Liver (tissue), 9 donors: Measurements from ENCODE around the gene ILKAP. TPM values are rescaled to one million over a fixed set of nuclear protein-coding genes. Genes with fewer than 3 reads are reported as not detected.

ENCODE experiments used
- DNase-seq: peaks from one replicate; pipeline ENCODE4 v3.0.0-alpha.2; 2017; ENCODE audit warnings: low spot score
- H3K27ac ChIP-seq, 2 donors: one replicate each; pipeline ENCODE4 v1.7.0; 2013; ENCODE audit warnings: inconsistent platforms in 2 of 2, low read length in 2 of 2, control low read depth in 1 of 2, low read depth in 1 of 2, mild to moderate bottlenecking in 1 of 2
- H3K27me3 ChIP-seq, 4 donors: one replicate each; pipeline versions ENCODE4 v1.6.1 to v1.7.0; 2013; ENCODE audit warnings: low read length in 3 of 4, inconsistent platforms in 1 of 4, mild to moderate bottlenecking in 1 of 4, moderate library complexity in 1 of 4; ENCODE audit not compliant: control insufficient read depth in 4 of 4, insufficient read depth in 4 of 4
- H3K36me3 ChIP-seq, 4 donors: one replicate each; pipeline versions ENCODE4 v1.6.1 to v1.7.0; 2013; ENCODE audit warnings: low read length in 3 of 4, mild to moderate bottlenecking in 3 of 4, low read depth in 1 of 4, moderate library complexity in 1 of 4; ENCODE audit not compliant: control insufficient read depth in 4 of 4, insufficient read depth in 3 of 4
- H3K4me1 ChIP-seq, 4 donors: one replicate each; pipeline versions ENCODE4 v1.6.1 to v1.7.0; 2013; ENCODE audit warnings: low read length in 3 of 4, mild to moderate bottlenecking in 3 of 4, moderate library complexity in 1 of 4; ENCODE audit not compliant: control insufficient read depth in 4 of 4, insufficient read depth in 4 of 4
- H3K4me3 ChIP-seq, 3 donors: one replicate each; pipeline versions ENCODE4 v1.6.1 to v1.7.0; 2013; ENCODE audit warnings: low read length in 3 of 3, control low read depth in 1 of 3, low read depth in 1 of 3, mild to moderate bottlenecking in 1 of 3
- H3K9ac ChIP-seq, 2 donors: one replicate each; pipeline ENCODE4 v1.7.0; 2013; ENCODE audit warnings: low read length in 2 of 2, mild to moderate bottlenecking in 2 of 2, moderate library complexity in 2 of 2, control low read depth in 1 of 2, low read depth in 1 of 2
- H3K9me3 ChIP-seq, 4 donors: one replicate each; pipeline versions ENCODE4 v1.6.1 to v1.7.0; 2013; ENCODE audit warnings: low read length in 3 of 4; ENCODE audit not compliant: control insufficient read depth in 4 of 4
- EGR1 ChIP-seq, 2 donors: IDR thresholded peaks; 2 replicates each; pipeline ENCODE4 v1.6.1; 2016 to 2018; ENCODE audit warnings: antibody characterized with exemption in 2 of 2, low read depth in 2 of 2
- FOXA1 ChIP-seq: IDR thresholded peaks from 2 replicates; pipeline ENCODE4 v1.6.1; 2016; ENCODE audit warnings: antibody characterized with exemption
- FOXA2 ChIP-seq: IDR thresholded peaks from 2 replicates; pipeline ENCODE4 v1.6.1; 2016; ENCODE audit warnings: antibody characterized with exemption
- HNF4A ChIP-seq, 2 donors: conservative IDR thresholded peaks; 2 replicates each; pipeline ENCODE4 v1.6.1; 2016; ENCODE audit warnings: antibody characterized with exemption in 2 of 2, mild to moderate bottlenecking in 2 of 2
- HNF4G ChIP-seq: IDR thresholded peaks from 2 replicates; pipeline ENCODE4 v1.6.1; 2016; ENCODE audit warnings: antibody characterized with exemption
- NR2F2 ChIP-seq: IDR thresholded peaks from 2 replicates; pipeline ENCODE4 v1.6.1; 2016; ENCODE audit warnings: antibody characterized with exemption
- RXRA ChIP-seq, 2 donors: IDR thresholded peaks; 2 replicates each; pipeline ENCODE4 v1.6.1; 2017 to 2018; ENCODE audit warnings: antibody characterized with exemption in 2 of 2, mild to moderate bottlenecking in 1 of 2
- SP1 ChIP-seq: IDR thresholded peaks from 2 replicates; pipeline ENCODE4 v1.6.1; 2018; ENCODE audit warnings: antibody characterized with exemption, mild to moderate bottlenecking
- TAF1 ChIP-seq: conservative IDR thresholded peaks from 2 replicates; pipeline ENCODE4 v1.6.1; 2016; ENCODE audit warnings: antibody characterized with exemption, mild to moderate bottlenecking
- WGBS: extraction: QIAGEN DNeasy Blood & Tissue Kit; methylation state at CpG from one replicate; pipeline ENCODE4 v1.1.7; 2013; 5-methylcytosine and 5-hydroxymethylcytosine counted together
- polyA plus RNA-seq, 2 donors: library from polyadenylated mRNA; stranded (reverse) in 1 of 2; unstranded in 1 of 2; fragments of 200-250 nt in 1 of 2; fragments of >200 nt in 1 of 2; fragmentation: Nextera tagmentation in 1 of 2; extraction: Ambion mirVana in 1 of 2; gene quantifications; one replicate each; pipeline versions ENCODE4 v1.2.1 to v1.2.3, GENCODE V29; 2013 to 2015
- total RNA-seq, 2 donors: library from RNA; depleted of rRNA; stranded (reverse); fragments of >200 nt; gene quantifications; one replicate each; pipeline ENCODE4 v1.2.3, GENCODE V29; 2014
- TF ChIP-seq, protein P1 (sequence below): fragments of 150-350 bp; IDR thresholded peaks from 2 replicates; pipeline ENCODE4 v1.5.1; 2017; ENCODE audit warnings: improper control_type of control experiment, low read depth, low read length; ENCODE audit not compliant: missing input control
- TF ChIP-seq, protein P2 (sequence below): IDR thresholded peaks from 2 replicates; pipeline ENCODE4 v1.6.1; 2016; ENCODE audit warnings: antibody characterized with exemption
- TF ChIP-seq, protein P3 (sequence below): IDR thresholded peaks from 2 replicates; pipeline ENCODE4 v1.6.1; 2016; ENCODE audit warnings: antibody characterized with exemption
- donor health status: healthy.
- donor health status: healthy.
- donor health status: healthy.
- donor health status: healthy.
- donor health status: healthy.

ILKAP gene
- total and polyA plus RNA-seq, 4 donors: 15.0 to 21.1 (median 20.0) TPM

DNA sequence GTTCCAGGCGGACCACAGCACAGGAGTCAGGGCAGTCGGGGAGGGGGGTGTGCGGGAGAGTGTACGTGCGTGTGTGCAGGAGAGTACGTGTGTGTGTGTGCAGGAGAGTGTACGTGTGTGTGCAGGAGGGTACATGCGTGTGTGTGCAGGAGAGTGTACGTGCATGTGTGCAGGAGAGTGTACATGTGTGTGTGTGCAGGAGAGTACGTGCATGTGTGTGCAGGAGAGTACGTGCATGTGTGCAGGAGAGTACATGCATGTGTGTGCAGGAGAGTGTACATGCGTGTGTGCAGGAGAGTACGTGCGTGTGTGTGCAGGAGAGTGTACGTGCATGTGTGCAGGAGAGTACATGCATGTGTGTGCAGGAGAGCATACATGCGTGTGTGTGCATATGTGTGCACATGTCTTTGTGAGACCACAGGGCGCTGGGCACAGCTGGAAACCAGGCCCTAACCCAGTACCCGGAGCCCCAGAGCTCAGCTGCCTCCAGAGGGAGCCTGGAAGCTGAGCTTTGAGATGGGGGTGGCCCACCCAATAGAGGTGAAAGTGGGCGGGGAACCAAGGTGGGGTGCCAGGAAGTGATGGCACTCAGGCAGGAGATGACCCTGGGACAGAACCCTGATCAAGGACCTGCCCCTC, 78.9 kb downstream of the ILKAP start:
- TF ChIP-seq RXRA (IDR thresholded peaks at IDR 0.05): no peak
- TF ChIP-seq SP1: no peak
- TF ChIP-seq EGR1 (IDR thresholded peaks at IDR 0.05; ENCODE audit: low read depth in 2 of 2): no peak
- no peak for TF ChIP-seq FOXA2
- TF ChIP-seq TAF1: no peak
- TF ChIP-seq HNF4G: no peak
- TF ChIP-seq, protein P1, sequence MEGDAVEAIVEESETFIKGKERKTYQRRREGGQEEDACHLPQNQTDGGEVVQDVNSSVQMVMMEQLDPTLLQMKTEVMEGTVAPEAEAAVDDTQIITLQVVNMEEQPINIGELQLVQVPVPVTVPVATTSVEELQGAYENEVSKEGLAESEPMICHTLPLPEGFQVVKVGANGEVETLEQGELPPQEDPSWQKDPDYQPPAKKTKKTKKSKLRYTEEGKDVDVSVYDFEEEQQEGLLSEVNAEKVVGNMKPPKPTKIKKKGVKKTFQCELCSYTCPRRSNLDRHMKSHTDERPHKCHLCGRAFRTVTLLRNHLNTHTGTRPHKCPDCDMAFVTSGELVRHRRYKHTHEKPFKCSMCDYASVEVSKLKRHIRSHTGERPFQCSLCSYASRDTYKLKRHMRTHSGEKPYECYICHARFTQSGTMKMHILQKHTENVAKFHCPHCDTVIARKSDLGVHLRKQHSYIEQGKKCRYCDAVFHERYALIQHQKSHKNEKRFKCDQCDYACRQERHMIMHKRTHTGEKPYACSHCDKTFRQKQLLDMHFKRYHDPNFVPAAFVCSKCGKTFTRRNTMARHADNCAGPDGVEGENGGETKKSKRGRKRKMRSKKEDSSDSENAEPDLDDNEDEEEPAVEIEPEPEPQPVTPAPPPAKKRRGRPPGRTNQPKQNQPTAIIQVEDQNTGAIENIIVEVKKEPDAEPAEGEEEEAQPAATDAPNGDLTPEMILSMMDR: no peak
- TF ChIP-seq, protein P2, sequence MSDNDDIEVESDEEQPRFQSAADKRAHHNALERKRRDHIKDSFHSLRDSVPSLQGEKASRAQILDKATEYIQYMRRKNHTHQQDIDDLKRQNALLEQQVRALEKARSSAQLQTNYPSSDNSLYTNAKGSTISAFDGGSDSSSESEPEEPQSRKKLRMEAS: no peak
- no peak for TF ChIP-seq FOXA1
- TF ChIP-seq HNF4A (conservative IDR thresholded peaks at IDR 0.05): no peak
- TF ChIP-seq, protein P3, sequence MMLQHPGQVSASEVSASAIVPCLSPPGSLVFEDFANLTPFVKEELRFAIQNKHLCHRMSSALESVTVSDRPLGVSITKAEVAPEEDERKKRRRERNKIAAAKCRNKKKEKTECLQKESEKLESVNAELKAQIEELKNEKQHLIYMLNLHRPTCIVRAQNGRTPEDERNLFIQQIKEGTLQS: no peak
- Histone ChIP-seq H3K4me3 (no peak overlapping the region), H3K9me3 (no peaks in the 10 kb centered on the region), H3K36me3 (no peaks in the 10 kb centered on the region), H3K4me1 (no peaks in the 10 kb centered on the region), H3K9ac (no peak overlapping the region), H3K27ac (no peak overlapping the region), H3K27me3 (no peaks in the 10 kb centered on the region)
- no peak for DNase-seq
- 87% methylated on average over 19 of the region's 19 CpGs for WGBS

DNA sequence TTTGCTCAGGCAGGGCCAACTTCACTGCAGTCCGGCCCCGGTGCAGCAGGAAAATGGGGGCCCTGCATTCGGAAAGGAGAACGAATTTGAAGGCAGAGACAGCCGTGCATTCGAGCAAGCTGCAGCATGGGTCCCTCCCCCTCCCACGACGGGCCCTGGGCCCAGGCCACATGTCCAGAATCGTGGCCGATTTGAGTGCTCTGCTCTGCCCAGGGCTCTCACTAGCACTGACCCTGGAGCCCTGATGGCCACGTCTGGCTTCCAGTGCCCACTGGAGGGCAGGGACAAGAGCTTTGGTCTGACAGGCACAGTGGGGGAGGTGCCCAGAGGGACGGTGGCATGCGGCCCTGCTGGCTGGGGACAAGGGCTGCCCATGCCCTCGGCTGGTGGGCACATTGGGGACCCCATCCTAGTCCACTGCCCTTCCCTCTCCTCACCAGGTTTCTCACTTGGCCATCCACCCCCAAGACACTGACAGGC, 79.5 kb downstream of the ILKAP start:
- Histone ChIP-seq H3K27ac (no peak overlapping the region), H3K4me1 (no peaks in the 10 kb centered on the region), H3K36me3 (no peaks in the 10 kb centered on the region), H3K27me3 (no peaks in the 10 kb centered on the region), H3K4me3 (no peak overlapping the region), H3K9ac (no peak overlapping the region), H3K9me3 (no peaks in the 10 kb centered on the region)
- TF ChIP-seq, protein P1: no peak
- TF ChIP-seq HNF4G: no peak
- no peak for TF ChIP-seq HNF4A (conservative IDR thresholded peaks at IDR 0.05)
- TF ChIP-seq, protein P3: no peak
- no peak for TF ChIP-seq FOXA2
- TF ChIP-seq EGR1 (IDR thresholded peaks at IDR 0.05; ENCODE audit: low read depth in 2 of 2): no peak
- TF ChIP-seq NR2F2: no peak
- 85% methylated on average over 14 of the region's 14 CpGs for WGBS
- DNase-seq: no peak
